ENCODE data around the gene CSTF1.

Gene CSTF1

GRCh38 chr20:56368351-56369134, 23.9 kb upstream of the CSTF1 start:
- no peak for ATAC-seq (ENCODE audit: insufficient read depth, low read depth)

GRCh38 chr20:56369179-56369578, 23.3 kb upstream of the CSTF1 start:
- H3K4me3 ChIP-seq (ENCODE audit: low read depth in 1 of 2, low read length in 2 of 2) = no peak overlapping the region
- H4K20me1 ChIP-seq (ENCODE audit: insufficient read depth, low read length) = peaks cover 27% of the 10 kb centered on the region; the same call in 1 of the 2 replicates
- no peak overlapping the region for H2AFZ ChIP-seq (ENCODE audit: low read depth, low read length)
- TF ChIP-seq CTCF (IDR thresholded peaks at IDR 0.05; ENCODE audit: borderline replicate concordance, extremely low read depth, low read length, poor library complexity, severe bottlenecking) (no peak), EZH2 (IDR thresholded peaks at IDR 0.05; ENCODE audit: borderline replicate concordance, low read depth, low read length, severe bottlenecking) (no peak)
- H3K27ac ChIP-seq (ENCODE audit: low read length) = no peak overlapping the region
- no peaks in the 10 kb centered on the region for H3K4me1 ChIP-seq (ENCODE audit: insufficient read depth, low read length)
- H3K9me3 ChIP-seq (ENCODE audit: insufficient read depth, low read length, severe bottlenecking) = no peaks in the 10 kb centered on the region
- ATAC-seq (ENCODE audit: insufficient read depth, low read depth) (no peak), DNase-seq (no peak)
- peaks cover 62% of the 10 kb centered on the region for H3K36me3 ChIP-seq (ENCODE audit: insufficient read depth, low read length)
- H3K79me2 ChIP-seq (ENCODE audit: insufficient read depth, low read length) = peaks cover 23% of the 10 kb centered on the region
- no peaks in the 10 kb centered on the region for H3K27me3 ChIP-seq (ENCODE audit: insufficient read depth, low read length, poor library complexity)
- H3K9ac ChIP-seq (ENCODE audit: low read depth, low read length) = no peak overlapping the region
- H3K4me2 ChIP-seq (ENCODE audit: insufficient read depth, low read length) = no peak overlapping the region

More at GRCh38 chr20:56368351-56369134, 23.9 kb upstream of the CSTF1 start:
- Histone ChIP-seq H3K4me2 (ENCODE audit: insufficient read depth, low read length) (no peak overlapping the region), H3K27me3 (ENCODE audit: insufficient read depth, low read length, poor library complexity) (no peaks in the 10 kb centered on the region), H3K9me3 (ENCODE audit: insufficient read depth, low read length, severe bottlenecking) (no peaks in the 10 kb centered on the region), H2AFZ (ENCODE audit: low read depth, low read length) (no peak overlapping the region), H3K4me1 (ENCODE audit: insufficient read depth, low read length) (no peaks in the 10 kb centered on the region), H3K79me2 (ENCODE audit: insufficient read depth, low read length) (peaks cover 18% of the 10 kb centered on the region), H3K9ac (ENCODE audit: low read depth, low read length) (no peak overlapping the region), H4K20me1 (ENCODE audit: insufficient read depth, low read length) (peaks cover 23% of the 10 kb centered on the region; the same call in 1 of the 2 replicates), H3K4me3 (ENCODE audit: low read depth in 1 of 2, low read length in 2 of 2) (no peak overlapping the region), H3K27ac (ENCODE audit: low read length) (no peak overlapping the region), H3K36me3 (ENCODE audit: insufficient read depth, low read length) (peaks cover 56% of the 10 kb centered on the region)
- DNase-seq = no peak
- TF ChIP-seq CTCF (IDR thresholded peaks at IDR 0.05; ENCODE audit: borderline replicate concordance, extremely low read depth, low read length, poor library complexity, severe bottlenecking) (no peak), EZH2 (IDR thresholded peaks at IDR 0.05; ENCODE audit: borderline replicate concordance, low read depth, low read length, severe bottlenecking) (no peak)

- no peak overlapping the region for H3K9ac ChIP-seq (ENCODE audit: low read depth, low read length)
- no peaks in the 10 kb centered on the region for H3K27me3 ChIP-seq (ENCODE audit: insufficient read depth, low read length, poor library complexity)
- H3K9me3 ChIP-seq (ENCODE audit: insufficient read depth, low read length, severe bottlenecking) = no peaks in the 10 kb centered on the region
- DNase-seq (no peak), ATAC-seq (ENCODE audit: insufficient read depth, low read depth) (no peak)
- no peak overlapping the region for H3K4me3 ChIP-seq (ENCODE audit: low read depth in 1 of 2, low read length in 2 of 2)
- no peak overlapping the region for H3K4me2 ChIP-seq (ENCODE audit: insufficient read depth, low read length)
- H4K20me1 ChIP-seq (ENCODE audit: insufficient read depth, low read length) = peaks cover 29% of the 10 kb centered on the region; the same call in 1 of the 2 replicates
- H3K79me2 ChIP-seq (ENCODE audit: insufficient read depth, low read length) = peaks cover 50% of the 10 kb centered on the region
- H2AFZ ChIP-seq (ENCODE audit: low read depth, low read length) = no peak overlapping the region
- TF ChIP-seq EZH2 (IDR thresholded peaks at IDR 0.05; ENCODE audit: borderline replicate concordance, low read depth, low read length, severe bottlenecking) (no peak), CTCF (IDR thresholded peaks at IDR 0.05; ENCODE audit: borderline replicate concordance, extremely low read depth, low read length, poor library complexity, severe bottlenecking) (no peak)
- no peaks in the 10 kb centered on the region for H3K4me1 ChIP-seq (ENCODE audit: insufficient read depth, low read length)
- H3K36me3 ChIP-seq (ENCODE audit: insufficient read depth, low read length) = peaks cover 88% of the 10 kb centered on the region
- no peak overlapping the region for H3K27ac ChIP-seq (ENCODE audit: low read length)
Measured at GRCh38 chr20:56371977-56372376, 20.5 kb upstream of the CSTF1 start.
